Renal cortical epithelial cell (primary cell): ENCODE data around the gene FAM131A. TPM values are rescaled to one million over a fixed set of nuclear protein-coding genes. Genes with fewer than 3 reads are reported as not detected.
A peak's percentile ranks its signal among the peaks of the same experiment; 100 is the strongest.

Experiments used
- DNase-seq: peaks from one replicate; pipeline ENCODE4 v3.0.0-alpha.2; 2011; ENCODE audit warnings: low read depth
- total RNA-seq: library from RNA; depleted of rRNA; stranded (reverse); fragments of >200 nt; gene quantifications from 2 replicates; pipeline ENCODE4 v1.2.3, GENCODE V29; 2014

FAM131A gene, protein sequence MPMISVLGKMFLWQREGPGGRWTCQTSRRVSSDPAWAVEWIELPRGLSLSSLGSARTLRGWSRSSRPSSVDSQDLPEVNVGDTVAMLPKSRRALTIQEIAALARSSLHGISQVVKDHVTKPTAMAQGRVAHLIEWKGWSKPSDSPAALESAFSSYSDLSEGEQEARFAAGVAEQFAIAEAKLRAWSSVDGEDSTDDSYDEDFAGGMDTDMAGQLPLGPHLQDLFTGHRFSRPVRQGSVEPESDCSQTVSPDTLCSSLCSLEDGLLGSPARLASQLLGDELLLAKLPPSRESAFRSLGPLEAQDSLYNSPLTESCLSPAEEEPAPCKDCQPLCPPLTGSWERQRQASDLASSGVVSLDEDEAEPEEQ
- total RNA-seq, result 16.8 and 24.2 TPM in 2 replicates

DNA sequence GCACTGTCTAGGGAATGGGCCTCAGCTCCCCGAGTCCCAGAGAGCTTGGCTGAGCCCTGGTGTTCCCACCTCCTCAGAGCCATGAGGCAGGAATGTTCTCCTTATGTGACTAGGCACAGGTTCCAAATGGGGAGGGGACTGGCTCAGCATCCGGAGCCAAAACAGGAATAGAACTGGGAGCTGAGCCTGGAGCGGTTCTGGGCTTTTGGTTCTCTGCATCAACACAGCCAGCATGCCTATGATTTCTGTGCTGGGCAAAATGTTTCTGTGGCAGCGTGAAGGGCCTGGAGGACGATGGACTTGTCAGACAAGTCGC is at the start of gene FAM131A:
Gene FAM131A (plus strand): TSS at position 202 of the 316 bp plus-strand sequence. CDS start 31 bp downstream, at position 233.
- no peak for DNase-seq

DNA sequence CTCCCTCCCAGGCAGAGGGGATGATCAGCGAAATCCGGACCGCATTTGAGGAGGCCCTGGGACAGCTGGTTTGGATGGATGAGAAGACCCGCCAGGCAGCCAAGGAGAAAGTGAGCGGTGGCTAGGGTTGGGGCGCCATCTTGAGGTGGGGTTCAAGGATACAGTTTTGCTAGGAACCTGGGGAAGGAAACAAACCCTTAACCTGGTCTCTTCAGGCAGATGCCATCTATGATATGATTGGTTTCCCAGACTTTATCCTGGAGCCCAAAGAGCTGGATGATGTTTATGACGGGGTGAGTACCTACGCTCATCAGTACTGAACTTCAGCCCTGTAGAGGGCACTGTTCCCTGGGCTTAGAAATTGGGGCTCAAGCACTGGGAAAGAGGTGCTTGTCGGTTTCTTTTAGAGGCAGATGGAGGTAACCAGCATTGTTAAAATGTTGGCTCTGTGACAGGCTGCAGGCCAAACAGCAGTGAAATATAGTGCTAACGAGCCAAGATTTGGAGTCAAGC is 47.9 kb upstream of the FAM131A start:
- peak; percentile 26 for DNase-seq

DNA sequence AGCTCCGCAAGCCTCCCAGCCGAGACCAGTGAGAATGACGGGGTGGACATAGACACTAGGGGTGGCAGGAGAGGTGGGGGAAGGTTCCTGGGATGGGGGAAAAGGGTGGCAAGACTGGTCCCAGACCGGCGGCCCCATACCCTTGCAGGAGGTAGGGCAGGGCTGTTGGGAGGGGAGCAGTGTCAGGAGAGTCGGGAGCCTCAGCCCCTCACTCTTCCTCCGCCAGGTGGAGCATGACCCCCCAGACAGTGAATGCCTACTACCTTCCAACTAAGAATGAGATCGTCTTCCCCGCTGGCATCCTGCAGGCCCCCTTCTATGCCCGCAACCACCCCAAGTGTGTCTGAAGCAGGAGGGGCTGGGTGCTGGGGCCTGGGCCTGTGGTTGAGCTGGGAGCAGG is 47.1 kb upstream of the FAM131A start:
- DNase-seq, result no peak

DNA sequence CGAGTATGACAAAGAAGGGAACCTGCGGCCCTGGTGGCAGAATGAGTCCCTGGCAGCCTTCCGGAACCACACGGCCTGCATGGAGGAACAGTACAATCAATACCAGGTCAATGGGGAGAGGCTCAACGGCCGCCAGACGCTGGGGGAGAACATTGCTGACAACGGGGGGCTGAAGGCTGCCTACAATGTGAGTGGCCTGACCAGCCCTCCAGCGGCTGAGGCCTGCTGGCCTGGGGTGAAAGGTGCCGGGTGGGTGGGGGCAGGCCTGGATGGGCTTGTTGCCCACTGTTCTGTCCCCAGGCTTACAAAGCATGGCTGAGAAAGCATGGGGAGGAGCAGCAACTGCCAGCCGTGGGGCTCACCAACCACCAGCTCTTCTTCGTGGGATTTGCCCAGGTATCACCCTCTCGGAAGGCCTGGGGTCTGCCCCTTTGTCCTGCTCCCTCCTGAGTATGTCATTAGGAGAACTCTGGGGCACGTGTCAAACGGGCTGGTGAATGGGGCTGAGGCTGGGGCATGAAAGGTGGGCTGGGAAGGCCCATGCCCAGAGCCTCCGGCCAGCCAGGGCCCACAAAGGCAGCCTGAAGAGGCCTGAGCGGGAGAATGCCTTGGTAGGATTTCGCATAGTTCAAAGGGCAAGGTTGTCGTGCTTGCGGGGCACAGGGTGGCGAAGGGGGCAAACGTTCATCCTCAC is 46.2 kb upstream of the FAM131A start:
- no peak for DNase-seq

DNA sequence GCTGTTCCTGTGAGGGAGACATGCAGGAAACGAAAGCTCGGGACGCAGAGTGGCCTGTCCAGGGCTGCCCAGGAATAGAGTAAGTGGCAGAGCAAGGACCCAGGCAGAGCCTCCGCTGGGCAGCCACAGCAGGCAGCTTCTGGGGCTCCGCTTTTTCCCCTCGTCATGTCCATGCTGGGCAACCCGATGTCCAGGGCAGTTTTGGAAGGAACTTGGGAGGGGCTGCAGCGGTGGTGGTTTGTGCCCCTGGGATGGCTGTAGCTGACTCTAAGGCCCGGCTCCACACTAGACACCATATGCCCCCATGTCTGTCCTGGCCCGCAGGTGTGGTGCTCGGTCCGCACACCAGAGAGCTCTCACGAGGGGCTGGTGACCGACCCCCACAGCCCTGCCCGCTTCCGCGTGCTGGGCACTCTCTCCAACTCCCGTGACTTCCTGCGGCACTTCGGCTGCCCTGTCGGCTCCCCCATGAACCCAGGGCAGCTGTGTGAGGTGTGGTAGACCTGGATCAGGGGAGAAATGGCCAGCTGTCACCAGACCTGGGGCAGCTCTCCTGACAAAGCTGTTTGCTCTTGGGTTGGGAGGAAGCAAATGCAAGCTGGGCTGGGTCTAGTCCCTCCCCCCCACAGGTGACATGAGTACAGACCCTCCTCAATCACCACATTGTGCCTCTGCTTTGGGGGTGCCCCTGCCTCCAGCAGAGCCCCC is 45.5 kb upstream of the FAM131A start:
- no peak for DNase-seq

DNA sequence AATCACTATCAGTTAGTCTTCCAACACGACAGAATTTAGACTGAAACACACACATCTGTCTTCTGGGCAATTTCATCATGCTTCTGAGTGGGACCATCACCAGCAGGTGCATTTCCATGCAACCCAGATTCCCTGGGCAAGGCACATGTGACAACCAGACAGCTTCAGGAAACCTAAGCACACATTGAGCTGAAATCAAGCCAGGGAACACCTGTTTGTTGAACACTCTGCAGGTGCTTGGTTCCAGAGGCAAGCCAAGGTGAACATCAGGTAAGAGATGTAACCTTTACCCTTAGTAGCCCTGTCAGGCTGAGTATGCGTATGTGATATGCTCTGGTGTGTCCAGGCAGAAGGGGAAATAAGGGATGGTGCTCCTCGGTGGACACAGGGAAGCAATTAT is 41.6 kb upstream of the FAM131A start:
- no peak for DNase-seq

DNA sequence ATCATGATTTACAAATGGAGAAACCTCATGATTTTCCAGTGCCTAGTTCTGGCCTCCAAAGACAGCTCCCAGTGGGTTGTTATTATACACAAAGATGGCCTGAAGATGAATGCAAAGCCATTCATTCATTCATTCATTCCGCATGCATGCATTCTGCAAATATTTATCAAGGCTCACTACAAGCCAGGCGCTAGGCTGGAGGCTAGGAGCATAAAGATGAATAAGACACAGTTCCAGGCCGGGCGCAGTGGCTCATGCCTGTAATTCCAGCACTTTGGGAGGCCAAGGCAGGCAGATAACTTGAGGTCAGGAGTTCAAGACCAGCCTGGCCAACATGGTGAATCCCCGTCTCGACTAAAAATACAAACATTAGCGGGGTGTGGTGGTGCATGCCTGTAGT is 40.8 kb upstream of the FAM131A start:
- no peak for DNase-seq

DNA sequence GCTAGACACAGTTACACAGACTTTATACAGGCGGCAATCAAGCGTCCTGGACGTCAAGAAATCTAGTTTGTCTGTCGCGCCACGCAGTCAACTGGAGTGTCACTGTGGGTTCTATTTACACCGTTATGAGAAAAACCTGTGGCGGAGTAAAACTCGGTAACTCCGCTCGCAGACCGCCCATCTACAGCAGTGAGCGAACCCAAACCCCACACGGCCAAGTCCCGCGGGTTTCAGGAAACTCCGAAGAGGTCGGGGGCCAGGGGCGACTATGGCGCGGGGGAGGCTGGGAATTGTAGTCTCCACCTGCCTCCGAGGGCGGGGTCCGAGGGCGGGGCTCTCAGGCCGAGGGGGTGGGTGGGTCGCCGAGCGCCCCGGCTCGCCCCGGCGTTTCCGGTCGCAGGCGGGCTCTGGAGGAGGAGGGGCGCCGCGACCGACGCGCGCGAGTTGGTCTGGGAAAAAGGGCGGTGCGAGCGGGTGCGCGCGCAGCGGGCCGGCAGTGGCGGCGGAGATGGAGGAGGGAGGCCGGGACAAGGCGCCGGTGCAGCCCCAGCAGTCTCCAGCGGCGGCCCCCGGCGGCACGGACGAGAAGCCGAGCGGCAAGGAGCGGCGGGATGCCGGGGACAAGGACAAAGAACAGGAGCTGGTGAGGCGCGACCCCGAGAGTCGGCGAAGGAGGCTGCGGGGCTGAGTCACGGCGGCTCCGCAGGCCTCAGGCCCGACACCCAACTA is 38.5 kb upstream of the FAM131A start, which contains the start of gene PSMD2:
Gene PSMD2 (plus strand): TSS at position 483 of the 729 bp plus-strand sequence. CDS start 26 bp downstream, at position 509.
- peak; percentile 83 for DNase-seq

DNA sequence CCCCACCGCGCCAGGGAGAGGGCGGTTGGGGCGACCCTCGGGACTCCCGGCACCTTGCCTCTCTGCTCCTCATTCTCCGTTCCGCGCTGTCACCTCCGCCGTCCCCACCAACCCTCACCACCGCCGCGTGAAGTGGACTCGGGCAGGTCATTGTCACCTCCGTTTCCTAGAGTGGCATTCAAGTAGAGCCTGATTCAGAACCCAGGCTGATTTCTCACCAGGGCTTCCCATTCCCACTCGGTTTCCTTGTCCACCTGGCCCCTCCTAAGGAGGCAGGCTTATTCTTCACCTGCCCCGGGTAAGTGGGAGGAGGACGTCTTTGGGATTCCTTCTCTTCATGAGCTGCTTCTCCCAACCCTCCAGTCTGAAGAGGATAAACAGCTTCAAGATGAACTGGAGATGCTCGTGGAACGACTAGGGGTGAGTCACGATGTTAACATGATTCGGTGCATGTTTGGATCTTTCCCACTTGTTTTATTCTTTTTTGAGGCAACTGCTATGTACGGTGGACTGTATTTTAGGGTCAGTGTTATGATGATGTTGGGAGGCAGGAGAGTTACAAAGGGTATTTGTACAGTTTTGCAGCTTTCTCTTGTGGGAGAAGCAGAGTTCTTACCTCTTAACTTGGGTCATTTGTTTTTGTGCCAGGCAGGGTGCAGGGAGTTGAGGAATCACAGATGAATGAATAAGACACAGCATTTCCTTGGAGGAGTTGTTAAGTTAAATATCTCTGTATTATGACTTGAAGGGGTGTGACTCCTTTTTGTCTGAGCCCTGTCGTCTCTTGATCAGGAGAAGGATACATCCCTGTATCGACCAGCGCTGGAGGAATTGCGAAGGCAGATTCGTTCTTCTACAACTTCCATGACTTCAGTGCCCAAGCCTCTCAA is 37.7 kb upstream of the FAM131A start:
- DNase-seq, result no peak

DNA sequence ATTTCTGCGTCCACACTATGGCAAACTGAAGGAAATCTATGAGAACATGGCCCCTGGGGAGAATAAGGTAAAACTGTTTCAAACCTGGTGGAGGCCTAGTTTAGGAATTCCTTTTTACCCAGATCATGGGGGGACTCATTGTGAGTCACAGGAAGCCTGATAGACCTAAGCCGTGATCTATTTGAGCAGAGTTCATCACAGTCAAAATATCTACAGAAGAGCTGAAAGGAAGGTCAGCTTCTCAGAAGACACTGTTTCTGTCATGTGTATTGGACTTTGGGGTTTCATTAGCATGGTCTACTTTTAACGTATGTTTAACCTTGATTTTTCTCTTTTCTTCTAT is 37.1 kb upstream of the FAM131A start:
- no peak for DNase-seq

DNA sequence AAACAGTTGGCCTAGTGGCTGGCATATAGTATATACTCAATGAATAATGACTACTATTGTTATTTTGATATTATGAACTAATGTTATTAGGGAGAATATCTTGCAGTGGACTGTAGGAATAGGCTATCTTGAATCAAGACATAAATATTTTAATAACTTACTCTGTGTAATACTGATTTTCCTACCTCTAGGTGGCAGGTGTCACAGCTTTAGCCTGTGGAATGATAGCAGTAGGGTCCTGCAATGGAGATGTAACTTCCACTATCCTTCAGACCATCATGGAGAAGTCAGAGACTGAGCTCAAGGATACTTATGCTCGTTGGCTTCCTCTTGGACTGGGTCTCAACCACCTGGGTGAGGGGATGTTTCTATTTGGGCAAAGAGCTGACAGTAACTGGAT is 31.8 kb upstream of the FAM131A start:
- DNase-seq, result no peak

DNA sequence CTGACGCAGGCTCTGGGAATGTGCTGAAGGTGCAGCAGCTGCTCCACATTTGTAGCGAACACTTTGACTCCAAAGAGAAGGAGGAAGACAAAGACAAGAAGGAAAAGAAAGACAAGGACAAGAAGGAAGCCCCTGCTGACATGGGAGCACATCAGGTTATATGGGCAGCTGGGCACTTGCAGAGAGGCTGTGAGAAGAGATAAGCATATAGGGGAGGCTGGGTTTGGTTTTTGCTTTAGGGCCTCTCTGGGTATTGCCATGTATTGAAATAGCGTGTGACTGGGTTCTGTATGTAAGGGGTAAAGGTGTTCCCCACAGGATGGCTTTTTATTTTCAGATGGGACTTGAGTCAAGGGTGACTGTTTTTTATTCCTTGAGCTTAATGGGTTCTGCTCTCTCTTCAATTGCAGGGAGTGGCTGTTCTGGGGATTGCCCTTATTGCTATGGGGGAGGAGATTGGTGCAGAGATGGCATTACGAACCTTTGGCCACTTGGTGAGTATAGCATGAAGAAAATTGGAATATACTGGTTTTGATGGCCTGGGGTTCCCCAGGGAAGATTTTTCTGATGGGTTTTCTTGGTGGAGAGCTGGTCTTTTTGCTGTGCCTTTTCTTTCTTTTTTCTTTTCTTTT is 30.9 kb upstream of the FAM131A start:
- no peak for DNase-seq

DNA sequence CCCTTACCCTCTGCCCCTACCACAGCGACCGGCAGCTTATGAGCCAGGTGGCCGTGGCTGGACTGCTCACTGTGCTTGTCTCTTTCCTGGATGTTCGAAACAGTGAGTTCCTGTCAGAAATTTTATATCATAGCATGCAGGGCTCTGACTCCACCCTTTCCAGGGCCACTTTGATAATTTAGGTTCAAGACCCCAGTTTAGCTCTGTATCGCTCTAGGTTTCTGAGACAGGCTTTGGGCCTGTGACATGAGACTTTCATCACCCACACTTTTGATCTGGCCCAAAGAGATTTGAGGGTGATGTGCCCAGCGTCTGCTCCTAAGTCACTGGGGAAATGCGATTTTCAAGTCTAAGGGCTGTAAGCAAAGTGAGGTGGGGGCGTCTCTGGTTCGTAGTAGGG is 29.5 kb upstream of the FAM131A start:
- DNase-seq, result no peak

DNA sequence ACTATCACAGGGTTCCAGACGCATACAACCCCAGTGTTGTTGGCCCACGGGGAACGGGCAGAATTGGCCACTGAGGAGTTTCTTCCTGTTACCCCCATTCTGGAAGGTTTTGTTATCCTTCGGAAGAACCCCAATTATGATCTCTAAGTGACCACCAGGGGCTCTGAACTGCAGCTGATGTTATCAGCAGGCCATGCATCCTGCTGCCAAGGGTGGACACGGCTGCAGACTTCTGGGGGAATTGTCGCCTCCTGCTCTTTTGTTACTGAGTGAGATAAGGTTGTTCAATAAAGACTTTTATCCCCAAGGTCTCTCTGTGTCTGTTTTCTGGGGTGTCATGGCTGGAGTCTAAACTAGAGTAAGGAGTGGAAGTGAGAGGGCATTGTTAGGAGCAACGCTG is 28.7 kb upstream of the FAM131A start:
- DNase-seq, result no peak

DNA sequence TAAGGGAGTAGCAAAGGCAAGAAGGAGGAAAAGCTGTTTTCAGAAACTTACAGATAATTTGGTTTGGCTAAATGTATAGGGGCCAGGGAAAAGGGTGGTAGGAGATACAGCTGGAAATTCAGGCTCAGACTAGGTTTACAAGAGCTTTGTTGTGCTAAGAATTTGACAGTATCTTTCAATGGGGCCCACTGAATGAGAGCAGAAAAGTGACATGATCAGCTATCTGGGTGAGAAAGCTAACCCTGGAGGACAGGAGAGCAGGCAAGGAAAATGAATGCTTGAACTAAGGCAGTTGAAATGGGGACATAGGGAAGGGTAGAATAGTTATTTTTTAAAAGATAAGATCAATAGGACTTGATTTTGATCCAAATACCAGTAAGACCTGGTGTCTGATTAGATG is 25.8 kb upstream of the FAM131A start:
- no peak for DNase-seq

DNA sequence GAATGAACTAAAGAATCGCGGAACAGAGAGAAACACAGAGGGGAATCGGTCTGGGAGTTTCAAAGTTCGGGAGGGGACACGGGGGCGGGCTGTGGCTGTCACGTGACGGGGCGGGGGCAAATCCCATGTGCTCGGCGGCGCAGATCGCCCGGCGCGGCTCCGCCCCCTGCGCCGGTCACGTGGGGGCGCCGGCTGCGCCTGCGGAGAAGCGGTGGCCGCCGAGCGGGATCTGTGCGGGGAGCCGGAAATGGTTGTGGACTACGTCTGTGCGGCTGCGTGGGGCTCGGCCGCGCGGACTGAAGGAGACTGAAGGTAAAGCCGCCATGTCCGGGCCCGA is 23.1 kb upstream of the FAM131A start, which contains the start of gene EIF4G1:
Gene EIF4G1 (plus strand): TSS at position 244 of the 337 bp plus-strand sequence. CDS start 1,191 bp downstream, outside the sequence.
- peak; percentile 80 for DNase-seq

DNA sequence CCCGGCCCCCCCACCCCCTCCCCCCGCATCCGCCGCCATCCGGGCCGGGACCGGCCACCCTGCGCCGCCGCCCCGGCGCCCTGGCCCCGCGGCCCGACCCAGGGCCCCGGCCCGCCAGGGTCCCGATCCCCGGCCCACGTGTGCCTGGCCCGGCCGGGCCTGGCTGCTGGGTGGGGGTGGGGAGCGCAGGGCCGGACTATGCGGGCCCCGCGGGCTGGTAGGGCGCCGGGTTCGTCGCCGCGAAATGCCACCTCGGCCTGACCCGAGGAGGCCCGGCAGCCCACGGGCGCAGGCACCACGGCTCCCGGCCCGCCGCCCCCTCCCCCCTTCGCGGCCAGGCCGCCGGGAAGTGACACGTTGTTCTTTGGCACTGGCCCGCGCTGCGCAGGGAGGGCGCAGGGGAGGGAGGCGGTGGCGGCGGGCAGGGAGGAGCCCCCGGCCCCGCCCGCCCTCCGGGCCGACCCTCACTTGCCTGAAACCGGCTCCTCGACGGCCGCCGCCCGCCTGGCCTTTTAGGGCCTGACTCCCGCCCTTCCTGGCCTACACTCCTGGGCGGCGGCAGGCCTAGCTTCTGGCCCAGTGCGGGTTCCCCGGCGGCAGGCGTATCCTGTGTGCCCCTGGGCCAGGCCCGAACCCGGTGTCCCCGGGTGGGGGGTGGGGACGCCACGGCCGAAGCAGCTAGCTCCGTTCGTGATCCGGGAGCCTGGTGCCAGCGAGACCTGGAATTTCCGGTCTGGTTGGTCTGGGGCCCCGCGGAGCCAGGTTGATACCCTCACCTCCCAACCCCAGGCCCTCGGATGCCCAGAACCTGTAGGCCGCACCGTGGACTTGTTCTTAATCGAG is 22.5 kb upstream of the FAM131A start:
- DNase-seq, result no peak

DNA sequence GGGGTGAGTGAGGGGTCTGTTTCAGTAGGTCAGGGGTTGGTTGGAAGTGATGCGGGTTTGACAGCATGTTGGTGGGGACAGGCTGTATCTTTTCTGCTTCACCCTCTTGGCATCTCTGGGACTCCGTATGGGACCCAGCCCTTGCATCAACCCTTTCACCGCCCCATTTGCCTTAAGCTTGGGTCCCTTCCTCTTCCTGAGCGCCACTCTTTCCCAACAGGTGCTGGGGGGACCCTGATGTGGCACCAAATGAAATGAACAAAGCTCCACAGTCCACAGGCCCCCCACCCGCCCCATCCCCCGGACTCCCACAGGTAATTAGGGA is 21.9 kb upstream of the FAM131A start:
- DNase-seq, result no peak

DNA sequence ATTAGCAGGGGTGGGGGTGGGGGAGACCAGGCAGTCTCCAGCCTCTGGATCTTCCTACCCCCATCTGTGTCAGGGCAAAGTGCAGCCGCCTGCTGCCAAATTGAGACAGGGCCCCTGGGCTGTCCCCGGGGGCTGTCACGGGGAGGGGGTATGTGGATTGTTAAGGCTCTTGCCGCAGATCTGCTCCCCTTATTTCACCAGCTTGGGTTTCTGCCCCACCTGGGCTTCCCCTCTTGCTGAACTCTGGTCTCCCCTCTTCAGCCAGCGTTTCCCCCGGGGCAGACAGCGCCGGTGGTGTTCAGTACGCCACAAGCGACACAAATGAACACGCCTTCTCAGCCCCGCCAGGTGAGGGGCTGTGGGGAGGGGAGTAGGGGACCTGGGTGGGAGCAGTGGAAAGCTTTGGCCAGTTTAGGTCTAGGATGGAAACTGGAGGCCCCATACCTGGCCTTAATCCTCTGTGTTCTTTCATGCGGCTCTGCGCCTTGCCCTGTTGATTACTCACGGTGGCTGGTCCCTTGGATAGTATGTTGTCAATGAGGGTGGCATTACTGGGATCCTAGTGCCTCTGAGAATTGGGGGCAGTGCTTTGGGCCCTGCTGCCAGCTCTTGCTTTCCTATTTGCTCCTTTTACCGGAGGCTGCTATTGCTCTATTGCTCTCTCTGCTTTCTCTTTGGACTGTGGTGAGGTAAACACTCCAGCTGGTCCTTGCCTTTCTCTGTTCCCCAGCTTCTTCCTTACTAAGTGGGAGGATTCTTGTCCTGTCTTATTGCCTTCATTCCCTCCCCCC is 21.3 kb upstream of the FAM131A start:
- DNase-seq, result peak; percentile 13
